ENCODE measurements around the gene CD164L2. TPM values are rescaled to one million over a fixed set of nuclear protein-coding genes. Genes with fewer than 3 reads are reported as not detected.

CD164L2 gene
- total and polyA plus RNA-seq, 2 donors (not counting 1 experiment from before 2014, with no cell fraction given) = not detected

DNA sequence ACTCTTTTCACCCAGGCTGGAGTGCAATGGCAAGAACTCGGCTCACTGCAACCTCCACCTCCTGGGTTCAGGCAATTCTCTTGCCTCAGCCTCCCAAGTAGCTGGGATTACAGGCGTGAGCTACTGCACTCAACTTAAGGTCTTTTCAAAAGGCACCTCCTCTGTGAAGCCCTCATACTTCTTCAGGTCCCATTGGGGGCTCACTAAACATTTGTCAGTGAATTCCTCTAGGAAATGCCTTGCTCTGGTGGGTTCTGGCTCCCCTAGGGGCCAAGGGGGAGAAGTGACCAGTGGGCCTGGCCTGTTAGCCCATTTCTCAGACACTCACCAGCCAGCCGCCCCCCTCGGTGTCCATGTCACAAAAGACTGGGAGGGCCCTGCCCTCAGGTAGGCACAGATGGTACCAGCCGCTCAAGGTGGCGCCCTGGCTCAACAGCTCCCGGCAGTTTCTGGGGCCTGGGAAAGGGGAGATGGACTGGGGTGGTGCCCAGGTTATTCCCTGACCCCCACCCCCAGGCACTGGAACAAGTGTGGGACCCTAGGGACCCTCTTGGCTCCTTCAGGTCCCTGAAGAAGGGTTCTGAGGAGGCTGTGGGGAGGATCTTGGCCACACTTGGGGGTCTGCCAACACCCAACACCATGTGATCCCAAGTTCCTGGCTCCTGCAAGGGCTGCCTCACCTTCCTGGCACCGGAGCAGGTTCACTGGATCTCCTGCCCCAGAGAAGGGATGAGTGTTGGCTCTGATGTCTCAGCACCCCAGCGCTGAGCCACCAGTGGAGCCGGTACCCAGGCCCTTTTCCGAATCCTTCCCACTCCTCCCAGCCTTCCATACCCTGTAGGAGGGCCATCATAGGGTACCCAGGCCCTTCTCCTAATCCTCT lies 10.1 kb downstream of the CD164L2 start:
- intact Hi-C loops (cut with micrococcal nuclease) = no loop called here
- H3K9me3 ChIP-seq (ENCODE audit: control extremely low read depth in 1 of 3, control insufficient read depth in 2 of 3, insufficient read depth in 1 of 3, low read length in 2 of 3) = no peaks in the 10 kb centered on the region

More for the DNA sequence above, 10.1 kb downstream of the CD164L2 start:
- no peaks in the 10 kb centered on the region for H3K36me3 ChIP-seq (replicated peaks in 1 of 2; ENCODE audit: control extremely low read depth in 1 of 2, control insufficient read depth in 1 of 2, extremely low read depth in 1 of 2, insufficient read depth in 2 of 2, low read length in 1 of 2)
- Mint-ChIP-seq H3K4me1 (peaks cover 38% of the 10 kb centered on the region), H3K27me3 (no peaks in the 10 kb centered on the region), H3K9me3 (ENCODE audit: insufficient read depth) (no peaks in the 10 kb centered on the region), H3K27ac (no peak overlapping the region), H3K4me3 (no peak overlapping the region)
- no peaks in the 10 kb centered on the region for H3K79me2 ChIP-seq (ENCODE audit: control insufficient read depth, insufficient read depth, low read length)
- H3K9ac ChIP-seq (ENCODE audit: low read length) = no peak overlapping the region
- ChIA-PET POLR2A (interaction anchor here (0.6 kb wide), 1 partner anchor 252 kb away, joined by 3 read pairs; no protein-coding TSS in a partner anchor), CTCF (interaction anchor here (0.8 to 8.5 kb wide), 3 partner anchors 16 to 93 kb away, joined by 3 to 74 read pairs (median 8); no protein-coding TSS in a partner anchor)
- no peak overlapping the region for H3K27ac ChIP-seq (ENCODE audit: low read length in 2 of 2)
- no peaks in the 10 kb centered on the region for H4K20me1 ChIP-seq (ENCODE audit: control insufficient read depth, insufficient read depth, low read length, poor library complexity, severe bottlenecking)
- H2AFZ ChIP-seq (ENCODE audit: insufficient read depth, low read depth, low read length, poor library complexity, severe bottlenecking) = no peak overlapping the region
- 95% methylated on average over 10 of the region's 11 CpGs for WGBS (ENCODE audit: insufficient coverage)
- ATAC-seq (ENCODE audit: low read depth) = no peak
- H3K27me3 ChIP-seq (replicated peaks in 1 of 4; ENCODE audit: control extremely low read depth in 1 of 4, control insufficient read depth in 3 of 4, insufficient read depth in 4 of 4, low read length in 3 of 4) = no peaks in the 10 kb centered on the region
- no peak for TF ChIP-seq EZH2 (IDR thresholded peaks at IDR 0.05; ENCODE audit: borderline replicate concordance, insufficient read depth, low read depth, low read length, poor library complexity, severe bottlenecking)
- TF ChIP-seq, protein P1, sequence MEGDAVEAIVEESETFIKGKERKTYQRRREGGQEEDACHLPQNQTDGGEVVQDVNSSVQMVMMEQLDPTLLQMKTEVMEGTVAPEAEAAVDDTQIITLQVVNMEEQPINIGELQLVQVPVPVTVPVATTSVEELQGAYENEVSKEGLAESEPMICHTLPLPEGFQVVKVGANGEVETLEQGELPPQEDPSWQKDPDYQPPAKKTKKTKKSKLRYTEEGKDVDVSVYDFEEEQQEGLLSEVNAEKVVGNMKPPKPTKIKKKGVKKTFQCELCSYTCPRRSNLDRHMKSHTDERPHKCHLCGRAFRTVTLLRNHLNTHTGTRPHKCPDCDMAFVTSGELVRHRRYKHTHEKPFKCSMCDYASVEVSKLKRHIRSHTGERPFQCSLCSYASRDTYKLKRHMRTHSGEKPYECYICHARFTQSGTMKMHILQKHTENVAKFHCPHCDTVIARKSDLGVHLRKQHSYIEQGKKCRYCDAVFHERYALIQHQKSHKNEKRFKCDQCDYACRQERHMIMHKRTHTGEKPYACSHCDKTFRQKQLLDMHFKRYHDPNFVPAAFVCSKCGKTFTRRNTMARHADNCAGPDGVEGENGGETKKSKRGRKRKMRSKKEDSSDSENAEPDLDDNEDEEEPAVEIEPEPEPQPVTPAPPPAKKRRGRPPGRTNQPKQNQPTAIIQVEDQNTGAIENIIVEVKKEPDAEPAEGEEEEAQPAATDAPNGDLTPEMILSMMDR (IDR thresholded peaks at IDR 0.05) = no peak
- no peak overlapping the region for H3K4me3 ChIP-seq (ENCODE audit: control extremely low read depth in 1 of 5, extremely low read depth in 1 of 5, insufficient read depth in 1 of 5, low read depth in 2 of 5, low read length in 4 of 5)
- peaks cover 23 to 47% of the 10 kb centered on the region in 2 donors for H3K4me1 ChIP-seq (ENCODE audit: control insufficient read depth in 2 of 2, insufficient read depth in 2 of 2, low read length in 2 of 2)
- H3K4me2 ChIP-seq (replicated peaks; ENCODE audit: low read depth, low read length, poor library complexity, severe bottlenecking) = no peak overlapping the region
- no peak for DNase-seq
